HG02623 (cell line): ENCODE data around the gene ASCC2.
"Not testable (repeated sequence)": the region's sequence is repeated elsewhere in the genome, so short reads cannot be mapped to it uniquely, and the experiment has no call there.

Source experiments
- ATAC-seq: cut with Tn5 transposase; IDR thresholded peaks from one replicate; pipeline ENCODE4 v1.9.1; 2021; ENCODE audit warnings: moderate library complexity; ENCODE audit not compliant: unreplicated experiment

Gene ASCC2

GRCh38 chr22:29837741-29838598 is at the start of gene ASCC2:
Gene ASCC2 (minus strand): TSS chr22:29838274. CDS start chr22:29832325, 5,949 bp downstream.
- peak; percentile 94 for ATAC-seq

GRCh38 chr22:29887358-29887757 is 49.3 kb upstream of the ASCC2 start:
- ATAC-seq, result no peak

- no peak for ATAC-seq
Observed at GRCh38 chr22:29886596-29886995, 48.5 kb upstream of the ASCC2 start.

- no peak for ATAC-seq
Observed at GRCh38 chr22:29885610-29886009, 47.5 kb upstream of the ASCC2 start.

GRCh38 chr22:29883775-29884097 is 45.7 kb upstream of the ASCC2 start:
- no peak for ATAC-seq

GRCh38 chr22:29883045-29883774 is 45.1 kb upstream of the ASCC2 start, which contains the start of gene MTMR3:
Gene MTMR3 (plus strand): TSS chr22:29883174. CDS start chr22:29971060, 87,886 bp downstream.
- ATAC-seq, result peak; percentile 66

- no peak for ATAC-seq
Observed at GRCh38 chr22:29882716-29883044, 44.6 kb upstream of the ASCC2 start.

GRCh38 chr22:29879753-29880152 is 41.7 kb upstream of the ASCC2 start:
- no peak for ATAC-seq

- no peak for ATAC-seq
Observed at GRCh38 chr22:29877620-29878019, 39.5 kb upstream of the ASCC2 start.

GRCh38 chr22:29873943-29874342 is 35.9 kb upstream of the ASCC2 start:
- no peak for ATAC-seq

- no peak for ATAC-seq
Observed at GRCh38 chr22:29872989-29873388, 34.9 kb upstream of the ASCC2 start.

- no peak for ATAC-seq
Observed at GRCh38 chr22:29872144-29872893, 34.2 kb upstream of the ASCC2 start.

GRCh38 chr22:29871684-29872083 is 33.6 kb upstream of the ASCC2 start:
- ATAC-seq, result no peak

- ATAC-seq, result no peak
Observed at GRCh38 chr22:29870574-29870973, 32.5 kb upstream of the ASCC2 start.

GRCh38 chr22:29867851-29868250 is 29.8 kb upstream of the ASCC2 start:
- no peak for ATAC-seq

- no peak for ATAC-seq
Observed at GRCh38 chr22:29867260-29867659, 29.2 kb upstream of the ASCC2 start.

GRCh38 chr22:29865572-29865971 is 27.5 kb upstream of the ASCC2 start:
- ATAC-seq, result not testable (repeated sequence)

GRCh38 chr22:29861672-29862297 is 23.7 kb upstream of the ASCC2 start:
- no peak for ATAC-seq

GRCh38 chr22:29860006-29860766 is 22.1 kb upstream of the ASCC2 start:
- ATAC-seq, result no peak

- ATAC-seq, result not testable (repeated sequence)
Observed at GRCh38 chr22:29859030-29859429, 21.0 kb upstream of the ASCC2 start.
